Activated naive CD4-positive, alpha-beta T cell treated with anti-CD3 and anti-CD28 coated beads for 36 hours (primary cell): Measurements from ENCODE around the gene SMIM20. TPM values are rescaled to one million over a fixed set of nuclear protein-coding genes. Genes with fewer than 3 reads are reported as not detected.

ENCODE experiments used
- CTCF ChIA-PET: fragments of 350-600 bp; sonication (Branson Sonifier 250); formaldehyde crosslinking; loops from one replicate; lab custom pipeline; 2021; ENCODE audit warnings: antibody characterized with exemption; lab: Charles Lee
- DNase-seq: peaks from one replicate; pipeline ENCODE4 v3.0.0-alpha.2; 2020
- H3K27ac Mint-ChIP-seq: one replicate; pipeline ENCODE4 v1.8.0; 2021; ENCODE audit warnings: mild to moderate bottlenecking, mixed read lengths
- H3K27me3 Mint-ChIP-seq: one replicate; pipeline ENCODE4 v1.8.0; 2021; ENCODE audit warnings: low read depth, mixed read lengths
- H3K36me3 Mint-ChIP-seq: one replicate; pipeline ENCODE4 v1.8.0; 2021; ENCODE audit warnings: low read depth, mixed read lengths
- H3K4me1 Mint-ChIP-seq: one replicate; pipeline ENCODE4 v1.8.0; 2021; ENCODE audit warnings: low read depth, mixed read lengths
- H3K4me3 Mint-ChIP-seq: one replicate; pipeline ENCODE4 v1.8.0; 2021; ENCODE audit warnings: mild to moderate bottlenecking, moderate library complexity, mixed read lengths
- H3K9me3 Mint-ChIP-seq: one replicate; pipeline ENCODE4 v1.8.0; 2021; ENCODE audit warnings: mixed read lengths
- intact Hi-C: fragments of 100-400 bp; cut with micrococcal nuclease; formaldehyde crosslinking; loops from one replicate; pipeline ENCODE4 v1.15.1; 2023
- total RNA-seq, 2 experiments: library from RNA; stranded (reverse); gene quantifications; one replicate each; pipeline ENCODE4 v1.2.3, GENCODE V29; 2021

The SMIM20 gene
- total RNA-seq, 2 experiments from 2014 or later, result 28.1 to 33.2 TPM

DNA sequence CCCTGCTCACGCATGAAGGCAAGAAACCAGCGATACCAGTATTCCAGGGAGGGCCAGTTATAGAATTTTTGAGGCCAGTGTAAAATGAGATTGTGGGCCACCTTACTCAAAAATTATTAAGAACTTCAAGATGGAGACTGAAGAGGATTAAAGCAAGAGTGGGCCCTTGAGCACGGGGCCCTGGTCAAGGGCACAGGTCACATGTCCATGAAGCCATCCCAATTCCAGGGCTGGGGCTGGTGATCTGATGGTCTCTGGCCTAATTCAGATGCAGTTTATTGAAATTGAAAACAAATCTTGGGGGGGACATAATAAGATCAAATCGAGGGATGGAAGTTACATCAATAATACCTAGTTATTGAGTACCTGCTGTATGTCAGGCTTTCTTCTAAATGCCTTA lies 58.3 kb downstream of the SMIM20 start:
- peaks cover 7% of the 10 kb centered on the region for H3K27me3 Mint-ChIP-seq
- no peaks in the 10 kb centered on the region for H3K36me3 Mint-ChIP-seq
- CTCF ChIA-PET, result interaction anchor here (1.9 kb wide), 1 partner anchor 16 kb away, joined by 12 read pairs; no protein-coding TSS in a partner anchor
- no peaks in the 10 kb centered on the region for H3K9me3 Mint-ChIP-seq
- no peak overlapping the region for H3K27ac Mint-ChIP-seq
- intact Hi-C loops, result no loop called here
- H3K4me1 Mint-ChIP-seq, result no peaks in the 10 kb centered on the region
- DNase-seq, result no peak
- H3K4me3 Mint-ChIP-seq, result no peak overlapping the region

- Mint-ChIP-seq H3K36me3 (no peaks in the 10 kb centered on the region), H3K27me3 (peaks cover 7% of the 10 kb centered on the region), H3K9me3 (no peaks in the 10 kb centered on the region), H3K27ac (no peak overlapping the region), H3K4me3 (no peak overlapping the region), H3K4me1 (no peaks in the 10 kb centered on the region)
- intact Hi-C loops, result no loop called here
- CTCF ChIA-PET, result interaction anchor here (0.6 to 1.9 kb wide), 2 partner anchors 15 to 576 kb away, joined by 3 to 12 read pairs; no protein-coding TSS in a partner anchor
- DNase-seq, result no peak
These were observed 59.1 kb downstream of the SMIM20 start for GRCh38 chr4:25972984-25973745.

DNA sequence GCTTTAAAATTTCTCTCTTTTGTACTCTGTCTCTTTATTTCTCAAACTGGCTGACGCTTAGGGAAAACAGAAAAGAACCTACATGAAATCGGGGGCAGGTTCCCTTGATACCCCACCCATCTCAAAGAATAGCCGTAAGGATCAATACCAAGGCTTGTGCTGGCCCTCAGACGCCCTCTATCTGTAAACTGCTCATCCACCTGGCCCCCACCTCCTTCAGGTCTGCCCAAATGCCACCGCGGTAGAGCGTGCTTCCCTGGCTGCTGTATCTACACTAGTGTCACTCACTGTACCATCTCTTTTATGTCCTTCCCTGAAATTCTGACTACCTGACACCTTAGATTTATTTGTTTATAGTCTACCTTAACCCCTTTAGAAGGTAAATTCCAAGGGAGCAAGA lies 62.8 kb downstream of the SMIM20 start:
- Mint-ChIP-seq H3K27ac (no peak overlapping the region), H3K4me3 (no peak overlapping the region)
- CTCF ChIA-PET, result interaction anchor here (3.0 kb wide), 1 partner anchor 11 kb away, joined by 11 read pairs; no protein-coding TSS in a partner anchor

GRCh38 chr4:25977397-25978170 lies 63.6 kb downstream of the SMIM20 start:
- CTCF ChIA-PET, result interaction anchor here (3.0 kb wide), 1 partner anchor 10 kb away, joined by 11 read pairs; no protein-coding TSS in a partner anchor
- Mint-ChIP-seq H3K36me3 (no peaks in the 10 kb centered on the region), H3K9me3 (no peaks in the 10 kb centered on the region), H3K27ac (no peak overlapping the region), H3K4me1 (no peaks in the 10 kb centered on the region), H3K4me3 (no peak overlapping the region), H3K27me3 (peaks cover 2% of the 10 kb centered on the region)
- intact Hi-C loops, result no loop called here
- no peak for DNase-seq

More for the DNA sequence above, 62.8 kb downstream of the SMIM20 start:
- Mint-ChIP-seq H3K36me3 (no peaks in the 10 kb centered on the region), H3K27me3 (peaks cover 2% of the 10 kb centered on the region), H3K9me3 (no peaks in the 10 kb centered on the region), H3K4me1 (no peaks in the 10 kb centered on the region)
- intact Hi-C loops, result no loop called here
- no peak for DNase-seq

GRCh38 chr4:25978327-25978726 lies 64.3 kb downstream of the SMIM20 start:
- Mint-ChIP-seq H3K36me3 (no peaks in the 10 kb centered on the region), H3K27me3 (peaks cover 2% of the 10 kb centered on the region), H3K9me3 (no peaks in the 10 kb centered on the region), H3K4me1 (no peaks in the 10 kb centered on the region), H3K27ac (no peak overlapping the region), H3K4me3 (no peak overlapping the region)
- CTCF ChIA-PET, result interaction anchor here (3.0 kb wide), 1 partner anchor 9 kb away, joined by 11 read pairs; no protein-coding TSS in a partner anchor
- DNase-seq, result no peak
- intact Hi-C loops, result no loop called here

Other genes starting within 250 kb of the SMIM20 start
- gene SEL1L3, start 51.2 kb upstream of the SMIM20 start, total RNA-seq, result 10 to 100 TPM; 32.3 to 38.2 TPM